T-helper 9 cell (primary cell): ENCODE results near the gene MTMR3.
"Not testable (repeated sequence)": the region's sequence is repeated elsewhere in the genome, so short reads cannot be mapped to it uniquely, and the experiment has no call there.

Experiments
- DNase-seq: peaks from one replicate; pipeline ENCODE4 v3.0.0-alpha.2; 2020

The MTMR3 gene

GRCh38 chr22:29972121-29972520 is 89.1 kb downstream of the MTMR3 start:
- no peak for DNase-seq

DNA sequence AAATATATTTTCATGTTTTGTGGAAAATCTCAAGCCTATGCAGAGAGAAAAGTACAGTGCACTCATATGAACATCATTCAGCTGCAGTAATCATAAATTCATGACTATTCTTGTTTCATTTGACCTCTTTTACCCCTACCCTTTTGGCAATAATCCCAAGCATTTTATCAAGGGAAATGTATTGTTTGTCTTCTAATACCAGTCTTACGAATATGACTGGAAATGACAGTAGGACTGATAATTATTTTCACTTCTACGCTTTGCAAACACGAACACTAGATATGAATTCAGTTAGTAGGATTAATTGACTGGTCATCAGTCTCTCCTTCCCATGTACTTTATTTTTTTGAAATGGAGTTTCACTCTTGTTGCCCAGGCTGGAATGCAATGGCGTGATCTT is 90.3 kb downstream of the MTMR3 start:
- DNase-seq = no peak

DNA sequence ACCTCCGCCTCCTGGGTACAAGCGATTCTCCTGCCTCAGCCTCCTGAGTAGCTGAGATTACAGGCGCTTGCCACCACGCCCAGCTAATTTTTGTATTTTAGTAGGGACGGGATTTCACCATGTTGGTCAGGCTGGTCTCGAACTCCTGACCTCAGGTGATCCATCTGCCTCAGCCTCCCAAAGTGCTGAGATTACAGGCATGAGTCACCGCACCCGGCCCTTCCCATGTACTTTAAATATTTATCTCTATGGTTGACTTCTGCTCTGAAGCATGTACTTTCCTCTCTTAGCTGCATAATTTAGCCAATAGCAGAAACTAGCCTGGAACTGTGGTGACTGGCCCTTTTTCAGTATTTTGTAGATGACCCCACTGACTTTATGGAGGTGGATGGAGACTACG is 90.7 kb downstream of the MTMR3 start:
- DNase-seq = not testable (repeated sequence)

DNA sequence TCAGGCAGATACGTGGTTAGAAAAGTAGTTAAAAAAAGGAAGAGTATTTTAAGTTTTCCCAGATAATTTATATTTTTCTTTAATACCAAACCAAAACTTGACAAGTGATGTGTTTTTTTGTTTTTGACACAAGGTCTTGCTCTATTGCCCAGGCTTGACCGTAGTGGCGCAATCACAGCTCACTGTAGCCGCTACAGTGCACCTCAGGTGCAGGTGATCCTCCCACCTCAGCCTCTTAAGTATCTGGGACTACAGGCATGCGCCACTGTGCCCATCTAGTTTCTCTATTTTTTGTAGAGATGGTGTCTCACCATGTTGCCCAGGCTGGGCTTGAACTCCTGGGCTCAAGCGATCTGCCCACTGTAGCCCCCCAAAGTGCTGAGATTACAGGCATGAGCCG is 92.5 kb downstream of the MTMR3 start:
- no peak for DNase-seq

DNA sequence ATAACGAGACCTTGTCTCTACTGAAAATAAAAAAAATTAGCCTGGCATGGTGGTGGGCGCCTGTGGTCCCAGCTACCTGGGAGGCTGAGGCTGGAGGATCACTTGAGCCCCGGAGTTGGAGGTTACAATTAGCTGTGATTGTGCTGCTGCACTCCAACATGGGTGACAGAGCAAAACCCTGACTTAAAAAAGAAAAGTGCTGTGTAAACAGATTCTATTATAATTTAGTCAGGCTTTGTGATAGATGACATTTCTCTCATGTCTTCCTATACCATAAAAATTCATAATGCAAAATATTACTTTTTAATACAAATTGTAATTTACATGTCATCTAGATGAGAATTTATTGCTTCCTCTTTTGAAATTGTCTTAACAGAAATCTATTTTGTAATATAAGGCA is 94.1 kb downstream of the MTMR3 start:
- DNase-seq = no peak

DNA sequence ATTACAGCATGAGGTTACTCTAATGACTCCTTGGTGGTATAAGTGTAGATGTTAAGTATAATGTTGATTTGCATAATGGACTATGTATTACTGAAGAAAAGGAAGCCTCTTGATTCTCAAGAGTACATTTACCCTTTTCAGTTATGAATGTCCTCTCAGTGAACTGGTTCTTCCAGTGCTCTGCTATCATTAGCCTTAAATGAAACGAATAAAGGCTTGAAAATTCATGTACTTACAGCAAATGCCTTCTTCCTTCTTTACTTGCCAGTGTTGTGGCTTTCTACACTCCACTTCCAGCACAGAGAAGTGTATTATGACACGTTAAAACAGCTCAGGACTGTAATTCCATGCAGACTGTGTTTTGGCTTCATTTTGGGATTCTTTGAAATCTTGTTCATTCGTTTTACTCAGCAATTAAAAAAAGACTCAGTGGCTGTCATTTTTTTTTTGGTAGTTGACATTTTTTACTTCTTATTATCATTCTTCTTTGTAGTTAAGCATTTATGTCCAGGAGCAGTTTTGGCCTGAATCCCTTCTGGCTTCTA is 96.9 kb downstream of the MTMR3 start:
- no peak for DNase-seq

DNA sequence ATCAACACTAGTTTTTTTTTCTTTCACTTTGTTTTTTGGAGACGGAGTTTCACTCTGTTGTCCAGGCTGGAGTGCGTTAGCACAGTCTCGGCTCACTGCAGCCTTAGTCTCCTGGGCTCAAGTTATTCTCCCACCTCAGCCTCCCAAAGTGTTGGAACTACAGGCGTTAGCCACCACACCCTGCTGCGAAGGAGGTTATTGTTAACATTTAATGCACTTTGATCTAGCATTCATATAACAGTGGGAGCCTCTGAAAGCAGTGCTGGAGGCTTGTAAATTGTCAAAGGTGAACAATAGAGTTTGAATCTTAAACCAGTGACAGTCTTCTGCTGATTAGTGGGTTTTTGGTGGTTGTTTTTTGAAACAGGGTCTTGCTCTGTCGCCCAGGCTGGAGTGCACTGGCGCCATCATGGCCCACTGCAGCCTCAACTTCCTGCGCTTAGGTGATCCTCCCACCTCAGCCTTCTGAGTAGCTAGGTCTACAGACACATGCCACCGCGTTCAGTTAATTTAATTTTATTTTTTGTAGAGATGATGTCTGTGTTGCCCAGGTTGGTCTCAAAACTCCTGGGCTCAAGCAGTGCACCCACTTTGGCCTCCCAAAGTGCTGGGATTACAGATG is 100.4 kb downstream of the MTMR3 start:
- DNase-seq = no peak

DNA sequence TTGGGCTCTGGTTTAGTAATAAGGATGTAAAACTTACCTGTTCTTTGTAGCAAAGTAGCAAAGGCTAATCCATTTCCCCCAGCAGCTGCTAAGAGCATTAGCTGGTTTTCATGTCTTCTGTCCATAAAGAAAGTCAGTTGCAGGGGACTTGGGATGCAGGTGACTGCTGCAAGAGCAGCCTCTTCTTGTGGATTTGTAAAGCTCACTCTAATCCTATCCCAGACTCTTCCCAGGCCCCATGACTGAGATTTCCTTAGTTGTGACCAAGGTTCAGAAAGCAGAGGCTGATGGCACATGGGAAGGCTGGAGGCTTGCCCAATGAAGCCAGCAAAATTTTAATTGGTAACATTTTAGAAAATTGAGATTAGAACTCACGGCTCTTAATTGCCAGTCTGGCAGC is 102.9 kb downstream of the MTMR3 start:
- no peak for DNase-seq

DNA sequence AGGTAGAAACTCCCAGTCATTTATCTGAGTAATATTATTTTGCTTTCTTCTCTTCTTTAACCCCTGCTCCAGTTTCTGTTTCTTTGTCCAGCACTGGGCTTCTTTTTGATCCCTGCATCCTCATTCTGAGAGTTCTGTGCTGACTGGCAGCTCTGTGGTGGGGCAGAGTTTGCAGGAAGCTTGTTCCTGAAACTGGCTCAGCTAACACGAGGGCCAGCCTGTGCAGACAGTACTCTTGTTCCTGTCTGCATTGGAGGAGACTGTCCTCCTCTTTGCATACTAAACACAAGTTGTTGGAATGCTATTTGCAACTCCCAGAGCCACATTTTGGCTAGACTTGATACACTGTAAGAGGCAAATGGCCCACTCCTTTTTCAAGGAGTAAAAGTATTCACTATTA is 104.2 kb downstream of the MTMR3 start:
- no peak for DNase-seq

DNA sequence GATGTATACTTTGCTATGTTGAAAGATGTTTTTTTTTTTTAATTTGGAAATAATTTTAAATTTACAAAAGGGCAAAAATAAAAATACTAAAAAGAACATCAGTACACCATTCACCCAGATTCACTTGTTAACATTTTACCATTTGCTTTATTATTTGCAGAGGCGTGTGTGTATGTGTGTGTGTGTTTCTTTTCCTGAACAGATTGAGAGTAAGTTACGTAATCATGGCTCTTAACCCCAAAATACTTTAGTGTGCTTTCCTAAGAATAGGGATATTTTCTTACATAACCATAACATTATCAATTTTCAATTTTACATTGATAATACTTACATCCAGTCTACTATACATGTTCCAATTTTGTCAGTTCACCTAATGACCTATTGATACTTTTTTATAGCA is 105.7 kb downstream of the MTMR3 start:
- DNase-seq = no peak

DNA sequence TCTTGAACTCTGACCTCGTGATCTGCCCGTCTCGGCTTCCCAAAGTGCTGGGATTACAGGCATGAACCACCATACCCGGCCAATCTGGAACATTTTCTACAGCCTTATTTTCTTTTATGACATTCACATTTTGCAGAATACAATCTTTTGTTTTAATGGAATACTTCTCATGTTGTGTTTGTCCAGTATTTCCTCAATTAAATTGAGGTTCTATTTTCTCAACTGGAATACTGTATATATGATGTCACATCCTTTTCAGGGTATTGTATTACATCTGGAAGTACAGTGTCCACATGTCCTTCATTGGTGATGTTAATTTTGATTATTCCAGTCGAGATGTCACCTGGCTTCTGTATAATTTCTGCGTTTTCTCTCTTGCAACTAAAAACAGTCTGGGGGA is 106.5 kb downstream of the MTMR3 start:
- DNase-seq = no peak

GRCh38 chr22:29992341-29993275 is 109.6 kb downstream of the MTMR3 start:
- no peak for DNase-seq

DNA sequence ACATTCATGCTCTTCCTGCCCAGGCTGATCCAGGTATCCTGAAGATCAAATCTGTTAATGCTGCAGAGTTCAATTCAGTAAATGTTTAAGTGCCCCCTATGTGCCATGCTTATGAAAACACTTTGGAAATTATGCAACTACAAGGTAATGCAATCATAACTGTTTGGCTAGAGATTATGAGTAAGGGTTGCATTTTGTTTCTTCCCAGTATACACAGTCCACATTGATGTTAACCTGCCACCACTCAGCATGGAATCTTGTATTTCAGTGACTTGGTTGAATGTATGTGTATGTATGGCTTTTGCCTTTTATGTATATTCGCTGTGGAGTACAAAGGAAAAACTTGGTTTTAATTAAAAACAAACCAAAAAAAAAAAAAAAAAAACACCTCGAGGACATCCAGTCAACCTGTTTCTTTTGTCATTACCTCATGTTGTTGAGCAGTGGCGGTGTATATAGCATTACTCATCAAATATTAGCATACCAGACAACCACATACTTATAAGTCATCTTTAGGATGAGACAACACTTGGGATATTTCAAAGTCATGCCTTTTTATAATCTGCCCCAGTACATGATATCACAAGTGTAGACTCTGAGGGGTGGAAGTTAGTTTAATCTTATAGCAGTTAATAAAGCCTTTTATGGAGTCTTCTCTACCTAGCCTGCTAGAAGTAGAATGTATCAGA is 111.2 kb downstream of the MTMR3 start:
- DNase-seq = no peak

DNA sequence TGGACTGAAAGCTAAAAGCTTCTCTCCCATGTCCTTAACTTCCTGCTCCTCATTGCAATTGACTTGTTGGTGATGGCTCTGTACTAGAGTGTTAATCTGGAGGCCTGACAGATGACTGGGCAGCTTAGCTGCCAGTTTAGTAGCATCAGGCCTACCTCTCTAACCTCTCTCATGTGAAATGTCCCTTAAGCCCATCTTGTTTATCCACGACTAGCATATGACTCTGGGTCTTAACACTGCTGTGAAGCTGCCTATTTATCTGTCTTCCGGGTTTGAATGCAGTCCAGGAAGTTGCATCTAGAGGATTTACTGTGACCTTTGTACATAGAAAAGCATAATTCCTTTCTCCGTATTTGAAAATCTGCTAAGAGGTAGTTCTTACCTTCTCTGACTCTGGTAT is 112.0 kb downstream of the MTMR3 start:
- no peak for DNase-seq

DNA sequence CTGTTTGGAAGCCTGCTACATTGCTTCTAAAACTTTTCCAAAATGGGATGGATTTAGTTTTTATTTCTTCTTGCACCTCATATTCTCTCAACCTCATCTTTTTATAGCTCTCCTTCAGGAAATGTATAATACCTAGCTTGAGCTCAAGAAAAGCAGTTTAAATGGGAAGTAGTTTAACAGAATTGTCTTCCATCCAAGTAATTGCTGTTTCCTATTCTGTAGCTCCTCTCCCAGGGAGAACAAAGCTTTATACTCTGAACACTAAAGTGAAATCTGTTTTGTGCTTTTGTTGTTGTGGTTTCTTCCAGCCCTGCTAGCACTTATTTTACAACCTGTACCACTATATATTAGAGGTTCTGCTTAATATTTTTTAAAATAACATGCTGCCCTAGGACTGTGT is 114.1 kb downstream of the MTMR3 start:
- DNase-seq = no peak

GRCh38 chr22:29997516-29997915 is 114.5 kb downstream of the MTMR3 start:
- DNase-seq = no peak

DNA sequence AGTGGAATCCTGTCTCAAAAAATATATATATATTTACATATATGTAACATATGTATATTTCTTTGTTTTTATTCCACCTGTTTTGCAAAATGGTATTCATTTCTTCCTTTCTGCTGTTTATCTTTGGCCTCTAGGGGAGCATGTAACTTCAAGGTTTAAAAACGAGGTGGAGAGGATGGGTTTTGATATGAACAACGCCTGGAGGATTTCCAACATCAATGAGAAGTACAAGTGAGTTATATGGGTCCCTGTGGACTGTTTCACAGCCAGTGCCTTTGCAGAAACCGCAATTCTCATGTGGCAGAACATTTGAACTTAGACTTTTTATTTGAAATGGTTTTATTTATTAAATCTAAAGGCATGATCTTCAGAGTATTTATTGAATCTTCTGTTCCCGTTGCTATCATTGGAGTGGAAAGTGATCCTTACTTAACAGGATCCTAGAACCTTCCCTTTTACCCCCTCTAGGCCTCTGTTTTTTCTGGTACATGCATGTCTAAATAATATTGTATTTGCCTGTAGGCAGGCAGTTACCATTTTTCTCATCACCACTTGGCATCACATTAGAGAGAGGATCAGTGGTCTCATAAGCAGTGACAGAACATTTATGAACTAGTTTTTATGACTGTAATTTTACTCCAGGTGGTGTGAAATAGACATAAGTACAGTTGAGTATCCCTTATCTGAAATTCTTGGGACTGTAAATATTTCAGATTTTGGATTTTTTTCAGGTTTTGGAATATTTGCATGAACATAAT is 115.8 kb downstream of the MTMR3 start:
- DNase-seq = no peak

- DNase-seq = no peak
Measured at GRCh38 chr22:30000566-30000965, 117.6 kb downstream of the MTMR3 start.

- DNase-seq = no peak
Measured at GRCh38 chr22:30001459-30001858, 118.5 kb downstream of the MTMR3 start.

- DNase-seq = no peak
Measured at GRCh38 chr22:30002861-30003486, 120.0 kb downstream of the MTMR3 start.

DNA sequence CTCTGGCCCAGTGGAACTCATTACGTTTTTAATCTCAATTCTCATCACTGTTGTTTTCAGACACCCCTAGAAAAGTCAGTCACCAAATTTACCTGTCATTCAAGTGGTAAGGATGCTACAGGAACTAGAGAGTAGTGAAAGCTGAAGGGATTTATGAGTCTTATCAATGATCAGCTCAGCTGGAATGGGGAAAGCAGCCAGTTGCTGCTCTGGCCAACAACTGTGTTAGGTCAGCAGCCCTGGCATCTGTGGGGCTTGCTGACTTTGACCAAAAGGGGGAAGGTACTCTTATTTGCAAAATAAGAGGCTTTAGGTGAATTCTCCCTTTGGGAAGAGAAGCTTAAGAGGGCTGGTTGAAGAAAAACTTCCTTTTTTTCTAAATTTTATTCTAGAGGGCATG is 121.1 kb downstream of the MTMR3 start:
- DNase-seq = no peak

DNA sequence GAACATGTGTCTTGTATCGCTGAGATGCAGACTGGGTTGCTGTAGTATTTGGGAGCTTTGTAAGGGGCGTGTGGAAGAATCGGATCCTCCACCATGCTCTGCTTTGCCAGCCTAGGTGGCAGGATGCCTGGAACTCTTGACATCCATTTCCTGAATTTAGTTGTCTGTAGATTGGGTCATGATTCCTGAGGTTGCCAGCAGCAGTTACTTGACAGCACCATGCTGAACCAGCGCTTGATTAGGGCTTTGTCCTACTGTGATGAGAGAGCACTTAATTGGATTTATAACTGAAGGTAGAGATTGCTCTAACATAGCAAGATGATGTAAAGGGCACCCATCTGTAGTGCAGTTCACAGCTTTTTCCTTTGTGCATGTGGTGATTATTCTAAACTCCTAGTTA is 121.7 kb downstream of the MTMR3 start:
- no peak for DNase-seq
